Measurements from ENCODE around the gene SPTBN5.

The SPTBN5 gene

DNA sequence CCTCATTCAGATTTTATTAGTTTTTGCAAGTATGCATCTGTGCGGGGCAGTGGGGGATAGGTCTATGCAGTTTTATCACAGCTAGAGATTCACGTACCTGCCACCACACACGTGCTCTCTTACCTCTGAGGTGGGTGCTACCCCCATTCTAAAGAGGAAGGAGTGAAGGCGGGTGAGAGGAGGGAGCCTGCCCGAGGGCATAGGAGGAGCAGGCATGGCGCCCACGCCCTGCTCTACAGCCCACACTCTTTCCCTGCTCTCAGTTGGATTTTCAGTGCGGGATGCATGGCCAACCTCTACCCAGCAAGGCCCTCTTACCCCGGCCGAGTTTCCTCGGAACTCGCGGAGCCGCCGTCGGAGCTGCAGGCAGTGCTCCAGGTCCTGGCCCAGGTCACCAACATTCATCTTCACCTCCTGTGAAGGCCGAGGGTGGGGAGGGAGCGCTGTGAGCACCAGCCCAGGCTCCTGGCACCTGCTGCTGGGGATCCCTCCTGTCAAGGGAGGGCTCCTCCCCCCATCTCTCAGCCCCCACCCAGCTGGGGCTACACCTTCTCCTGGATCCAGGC, 28.3 kb downstream of the SPTBN5 start:
- no peak for DNase-seq (ENCODE audit: low spot score)
- TF ChIP-seq, protein P1, sequence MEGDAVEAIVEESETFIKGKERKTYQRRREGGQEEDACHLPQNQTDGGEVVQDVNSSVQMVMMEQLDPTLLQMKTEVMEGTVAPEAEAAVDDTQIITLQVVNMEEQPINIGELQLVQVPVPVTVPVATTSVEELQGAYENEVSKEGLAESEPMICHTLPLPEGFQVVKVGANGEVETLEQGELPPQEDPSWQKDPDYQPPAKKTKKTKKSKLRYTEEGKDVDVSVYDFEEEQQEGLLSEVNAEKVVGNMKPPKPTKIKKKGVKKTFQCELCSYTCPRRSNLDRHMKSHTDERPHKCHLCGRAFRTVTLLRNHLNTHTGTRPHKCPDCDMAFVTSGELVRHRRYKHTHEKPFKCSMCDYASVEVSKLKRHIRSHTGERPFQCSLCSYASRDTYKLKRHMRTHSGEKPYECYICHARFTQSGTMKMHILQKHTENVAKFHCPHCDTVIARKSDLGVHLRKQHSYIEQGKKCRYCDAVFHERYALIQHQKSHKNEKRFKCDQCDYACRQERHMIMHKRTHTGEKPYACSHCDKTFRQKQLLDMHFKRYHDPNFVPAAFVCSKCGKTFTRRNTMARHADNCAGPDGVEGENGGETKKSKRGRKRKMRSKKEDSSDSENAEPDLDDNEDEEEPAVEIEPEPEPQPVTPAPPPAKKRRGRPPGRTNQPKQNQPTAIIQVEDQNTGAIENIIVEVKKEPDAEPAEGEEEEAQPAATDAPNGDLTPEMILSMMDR (IDR thresholded peaks at IDR 0.05; ENCODE audit: extremely low read depth, missing control alignments) = no peak

DNA sequence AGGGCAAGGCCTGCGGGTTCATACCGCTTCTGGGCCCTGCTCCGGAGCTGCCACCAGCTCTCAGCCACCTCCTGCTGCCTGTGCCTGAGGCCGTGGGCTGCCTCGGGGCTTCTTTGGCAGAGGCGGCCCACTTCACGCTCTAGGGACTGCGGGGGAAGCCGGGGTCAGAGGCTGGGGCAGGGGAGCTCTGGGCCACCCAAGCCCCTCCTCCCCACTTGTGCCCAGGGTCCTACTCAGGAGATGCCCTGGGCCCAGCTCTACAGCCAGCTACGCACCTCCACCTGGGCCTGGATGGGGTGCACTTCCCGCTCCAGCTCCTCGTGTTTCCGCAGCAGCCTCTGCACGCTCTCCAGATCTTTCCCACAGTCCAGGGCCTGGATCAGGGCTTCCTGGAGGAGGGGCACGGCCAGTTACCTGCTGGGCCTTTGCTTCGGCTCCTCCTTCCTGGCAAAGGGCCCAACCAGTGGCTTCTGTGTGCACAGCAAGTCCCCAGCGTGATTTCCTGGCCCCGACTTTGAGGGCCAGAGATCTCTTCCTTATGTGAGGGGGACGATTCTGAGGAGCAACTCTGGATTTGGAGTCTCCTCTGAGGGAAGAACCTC, 31.2 kb downstream of the SPTBN5 start:
- TF ChIP-seq, protein P1 (IDR thresholded peaks at IDR 0.05; ENCODE audit: extremely low read depth, missing control alignments) = no peak
- no peak for DNase-seq (ENCODE audit: low spot score)

DNA sequence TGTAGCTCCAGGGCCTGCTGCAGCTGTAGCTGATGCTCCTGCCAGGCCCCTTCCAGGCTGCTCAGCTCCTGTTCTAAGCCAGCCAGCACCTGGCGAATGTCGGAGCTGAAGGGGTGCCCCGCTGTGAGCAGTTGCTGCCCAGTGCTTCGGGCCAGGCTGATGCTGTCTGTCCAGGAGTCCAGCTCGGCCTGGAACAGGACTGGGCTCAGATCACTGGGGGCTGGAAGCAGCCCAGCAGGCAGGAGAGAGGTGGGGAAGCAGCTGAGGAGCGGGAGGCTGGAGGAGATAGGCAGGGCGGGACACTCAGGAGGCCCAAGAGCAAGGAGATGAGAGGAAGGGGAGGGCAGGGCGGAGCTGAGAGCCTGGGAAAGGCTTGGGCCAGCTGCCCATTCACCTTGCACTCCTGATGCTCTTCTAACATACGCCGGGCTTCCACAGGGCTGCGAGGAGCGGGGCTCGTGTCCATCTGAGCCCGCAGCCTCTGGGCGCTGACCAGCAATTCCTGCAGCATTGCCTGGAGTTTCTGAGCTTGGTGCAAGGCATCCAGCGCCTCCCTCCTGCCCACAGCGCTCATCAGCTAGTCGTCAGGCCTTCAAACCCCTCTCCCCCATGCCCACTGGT, 32.0 kb downstream of the SPTBN5 start:
- TF ChIP-seq, protein P1 (IDR thresholded peaks at IDR 0.05; ENCODE audit: extremely low read depth, missing control alignments) = no peak

DNA sequence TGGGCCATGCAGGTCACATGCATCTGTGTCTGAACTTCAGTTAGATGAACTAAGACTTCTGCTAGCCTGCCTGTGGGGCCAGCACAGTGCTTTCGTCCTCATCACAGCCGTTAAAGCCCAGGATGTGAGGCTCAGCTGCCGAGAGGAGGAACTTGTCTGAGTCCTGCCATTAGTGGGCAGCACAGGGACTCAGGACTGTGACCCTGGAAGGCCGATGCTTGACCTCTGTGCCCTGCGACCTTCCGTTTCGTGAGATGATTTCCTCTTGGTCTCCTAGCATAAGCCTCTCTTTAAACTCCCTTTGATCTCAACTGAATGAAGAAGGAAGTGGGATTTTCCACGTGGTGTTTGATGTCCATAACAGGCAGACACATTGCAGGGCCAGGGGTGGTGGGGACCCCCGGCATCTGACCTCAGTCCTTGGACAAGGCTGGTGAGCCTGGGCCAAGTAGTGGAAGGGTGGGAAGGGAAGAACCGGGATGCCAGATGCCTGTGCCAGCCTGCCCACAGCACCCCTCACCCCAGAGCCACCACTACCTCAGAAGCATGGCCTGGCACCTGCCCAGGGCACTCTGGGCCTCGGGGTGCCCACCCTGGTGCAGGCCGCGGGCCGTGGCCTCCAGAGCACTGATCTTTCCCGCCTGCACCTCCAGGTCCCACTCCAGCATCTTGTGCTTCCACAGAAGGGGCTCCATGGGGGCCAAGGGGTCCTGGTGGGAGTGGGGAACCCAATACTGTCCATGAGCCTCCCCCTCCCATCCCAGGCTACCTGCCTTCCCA, 33.6 kb downstream of the SPTBN5 start:
- TF ChIP-seq, protein P1 (IDR thresholded peaks at IDR 0.05; ENCODE audit: extremely low read depth, missing control alignments) = no peak
- DNase-seq (ENCODE audit: low spot score) = no peak

More for the DNA sequence above, 32.0 kb downstream of the SPTBN5 start:
- no peak for DNase-seq (ENCODE audit: low spot score)

DNA sequence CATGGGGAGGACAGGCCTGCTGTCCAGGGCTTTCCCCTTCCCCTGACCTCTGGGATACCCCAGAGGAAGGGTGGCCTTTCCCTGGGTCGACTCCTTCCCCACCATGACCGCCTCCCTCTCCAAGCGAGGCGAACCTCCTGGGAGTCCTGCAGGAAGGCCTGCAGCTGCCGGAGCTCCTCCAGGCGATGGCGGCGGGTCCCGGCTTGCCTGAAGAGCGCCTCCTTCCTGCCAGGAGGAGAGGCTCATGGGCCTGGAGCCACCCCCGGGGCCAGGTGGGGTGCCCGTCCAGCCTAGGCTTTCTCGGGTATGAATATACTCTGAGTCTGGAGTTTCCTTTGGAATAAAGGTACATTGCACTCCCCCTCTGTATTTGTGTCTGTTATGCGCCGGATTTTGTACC, 35.1 kb downstream of the SPTBN5 start:
- TF ChIP-seq, protein P1 (IDR thresholded peaks at IDR 0.05; ENCODE audit: extremely low read depth, missing control alignments) = no peak
- DNase-seq (ENCODE audit: low spot score) = no peak

DNA sequence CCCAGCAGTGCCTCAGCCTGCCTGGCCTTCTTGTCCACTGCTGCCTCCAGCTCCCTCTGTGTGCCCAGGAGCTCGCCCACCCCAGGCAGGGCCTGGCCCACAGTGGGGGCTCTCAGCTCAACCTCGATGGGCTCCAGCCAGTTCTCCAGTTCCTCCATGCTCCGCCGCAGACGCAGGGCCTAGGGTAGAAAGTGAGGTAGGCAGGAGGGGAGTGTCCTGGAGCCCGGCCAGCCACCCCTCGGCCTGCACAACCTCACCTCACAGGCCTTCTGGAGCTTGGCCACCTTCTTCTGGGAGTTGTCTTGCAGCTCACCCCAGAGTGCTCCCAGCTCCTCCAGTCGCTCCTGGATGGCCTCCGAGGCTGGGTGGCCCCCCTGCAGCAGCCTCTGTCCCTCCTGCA, 36.5 kb downstream of the SPTBN5 start:
- DNase-seq (ENCODE audit: low spot score) = no peak
- TF ChIP-seq, protein P1 (IDR thresholded peaks at IDR 0.05; ENCODE audit: extremely low read depth, missing control alignments) = no peak

DNA sequence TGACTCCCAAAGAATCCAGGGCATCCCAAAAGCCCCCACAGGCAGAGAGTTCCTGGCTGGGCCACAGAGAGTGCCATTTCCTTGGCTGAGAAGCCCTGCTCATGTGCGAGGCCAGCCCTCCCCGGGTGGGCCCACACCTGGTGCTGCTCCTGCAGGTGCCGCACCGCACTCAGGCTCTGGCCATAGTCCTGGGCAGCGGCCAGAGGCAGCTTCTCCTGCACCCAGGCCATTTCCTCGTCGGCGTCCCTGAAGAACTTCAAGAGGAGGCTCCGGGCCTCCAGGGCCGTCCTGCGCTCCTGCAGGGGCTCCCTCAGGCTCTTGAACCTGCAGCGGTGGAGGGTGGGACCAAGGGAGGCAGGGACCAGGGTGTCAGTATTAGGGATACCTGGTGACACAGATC, 37.1 kb downstream of the SPTBN5 start:
- no peak for DNase-seq (ENCODE audit: low spot score)
- TF ChIP-seq, protein P1 (IDR thresholded peaks at IDR 0.05; ENCODE audit: extremely low read depth, missing control alignments) = no peak

Data from GM20000 (cell line).